Gastroesophageal sphincter (tissue), 4 donors: Measurements from ENCODE around the gene OR2T29. TPM values are rescaled to one million over a fixed set of nuclear protein-coding genes. Genes with fewer than 3 reads are reported as not detected.
"Not testable (repeated sequence)": the region's sequence is repeated elsewhere in the genome, so short reads cannot be mapped to it uniquely, and the experiment has no call there.

Source experiments
- ATAC-seq: fragments of 150-250 bp; one replicate; pipeline ENCODE4 v1.9.1; 2016; ENCODE audit warnings: mild to moderate bottlenecking, moderate library complexity
- H3K27ac ChIP-seq, 4 donors: fragments of 200-600 bp; sonication (generic) in 3 of 4; 1 replicate in 3 of 4; 2 replicates in 1 of 4; pipeline ENCODE4 v1.5.1; 2016 to 2019
- H3K27me3 ChIP-seq: fragments of 200-600 bp; sonication (generic); one replicate; pipeline ENCODE4 v1.5.1; 2019
- H3K36me3 ChIP-seq, 2 donors: fragments of 200-600 bp; sonication (generic); one replicate each; pipeline ENCODE4 v1.5.1; 2019; ENCODE audit warnings: control low read depth in 1 of 2
- H3K4me1 ChIP-seq, 3 donors: fragments of 200-600 bp; sonication (generic); 1 replicate in 2 of 3; 2 replicates in 1 of 3; pipeline ENCODE4 v1.5.1; 2016 to 2019; ENCODE audit warnings: control low read depth in 2 of 3
- H3K4me3 ChIP-seq, 2 donors: fragments of 200-600 bp; sonication (generic); one replicate each; pipeline ENCODE4 v1.5.1; 2019; ENCODE audit warnings: mild to moderate bottlenecking in 1 of 2, moderate library complexity in 1 of 2
- H3K9me3 ChIP-seq, 3 donors: fragments of 200-600 bp; sonication (generic); one replicate each; pipeline ENCODE4 v1.5.1; 2017 to 2019; ENCODE audit warnings: control low read depth in 2 of 3
- EP300 ChIP-seq: sonication (generic); formaldehyde crosslinking; IDR thresholded peaks from one replicate; pipeline ENCODE4 v1.6.1; 2017; ENCODE audit warnings: antibody characterized with exemption, mild to moderate bottlenecking
- POLR2A ChIP-seq, 2 donors: fragments of 450-650 bp; IDR thresholded peaks; one replicate each; pipeline ENCODE4 v1.6.1; 2017; ENCODE audit warnings: antibody characterized with exemption in 2 of 2, mild to moderate bottlenecking in 2 of 2, moderate library complexity in 1 of 2
- POLR2AphosphoS5 ChIP-seq: sonication (generic); formaldehyde crosslinking; IDR thresholded peaks from one replicate; pipeline ENCODE4 v1.6.1; 2017; ENCODE audit warnings: antibody characterized with exemption
- WGBS, 2 donors: methylation state at CpG; one replicate each; pipeline ENCODE4 v1.1.5; 2018; ENCODE audit warnings: low coverage in 1 of 2; 5-methylcytosine and 5-hydroxymethylcytosine counted together
- small RNA-seq, 4 donors: library from RNA; depleted of rRNA; stranded (forward); fragments of <200 nt; gene quantifications; one replicate each; pipeline ENCODE3, GENCODE V24; 2016
- total RNA-seq, 4 donors: library from RNA; depleted of rRNA; stranded (reverse); fragments of >200 nt; gene quantifications; one replicate each; pipeline ENCODE4 v1.1.0, GENCODE V29; 2016
- TF ChIP-seq, protein P1 (sequence below), 4 experiments: fragments of 200-600 bp in 2 of 4; fragments of 450-650 bp in 2 of 4; sonication (generic) in 1 of 4; IDR thresholded peaks; one replicate each; pipeline ENCODE4 v1.5.1; 2017 to 2019; ENCODE audit warnings: antibody characterized with exemption in 4 of 4, mild to moderate bottlenecking in 2 of 4, moderate library complexity in 2 of 4

Gene OR2T29
- total RNA-seq, 4 donors from 2014 or later = not detected

DNA sequence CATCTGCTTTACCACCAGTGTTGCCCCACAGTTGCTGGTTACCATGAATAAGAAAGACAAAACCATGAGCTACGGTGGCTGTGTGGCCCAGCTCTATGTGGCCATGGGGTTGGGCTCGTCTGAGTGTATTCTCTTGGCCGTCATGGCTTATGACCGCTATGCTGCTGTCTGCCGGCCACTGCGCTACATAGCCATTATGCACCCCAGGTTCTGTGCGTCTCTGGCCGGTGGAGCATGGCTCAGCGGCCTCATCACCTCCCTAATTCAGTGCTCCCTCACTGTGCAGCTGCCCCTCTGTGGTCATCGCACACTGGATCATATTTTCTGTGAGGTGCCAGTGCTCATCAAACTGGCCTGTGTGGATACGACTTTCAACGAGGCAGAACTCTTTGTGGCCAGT is 40.7 kb downstream of the OR2T29 start:
- Histone ChIP-seq H3K27ac (no peak overlapping the region), H3K36me3 (no peaks in the 10 kb centered on the region), H3K4me1 (no peaks in the 10 kb centered on the region), H3K4me3 (no peak overlapping the region), H3K27me3 (no peaks in the 10 kb centered on the region), H3K9me3 (peaks cover 0 to 8% (median 0%) of the 10 kb centered on the region in 3 donors)
- ATAC-seq = no peak
- TF ChIP-seq POLR2A (IDR thresholded peaks at IDR 0.05) = no peak
- TF ChIP-seq POLR2AphosphoS5 = no peak
- TF ChIP-seq, protein P1, sequence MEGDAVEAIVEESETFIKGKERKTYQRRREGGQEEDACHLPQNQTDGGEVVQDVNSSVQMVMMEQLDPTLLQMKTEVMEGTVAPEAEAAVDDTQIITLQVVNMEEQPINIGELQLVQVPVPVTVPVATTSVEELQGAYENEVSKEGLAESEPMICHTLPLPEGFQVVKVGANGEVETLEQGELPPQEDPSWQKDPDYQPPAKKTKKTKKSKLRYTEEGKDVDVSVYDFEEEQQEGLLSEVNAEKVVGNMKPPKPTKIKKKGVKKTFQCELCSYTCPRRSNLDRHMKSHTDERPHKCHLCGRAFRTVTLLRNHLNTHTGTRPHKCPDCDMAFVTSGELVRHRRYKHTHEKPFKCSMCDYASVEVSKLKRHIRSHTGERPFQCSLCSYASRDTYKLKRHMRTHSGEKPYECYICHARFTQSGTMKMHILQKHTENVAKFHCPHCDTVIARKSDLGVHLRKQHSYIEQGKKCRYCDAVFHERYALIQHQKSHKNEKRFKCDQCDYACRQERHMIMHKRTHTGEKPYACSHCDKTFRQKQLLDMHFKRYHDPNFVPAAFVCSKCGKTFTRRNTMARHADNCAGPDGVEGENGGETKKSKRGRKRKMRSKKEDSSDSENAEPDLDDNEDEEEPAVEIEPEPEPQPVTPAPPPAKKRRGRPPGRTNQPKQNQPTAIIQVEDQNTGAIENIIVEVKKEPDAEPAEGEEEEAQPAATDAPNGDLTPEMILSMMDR (IDR thresholded peaks at IDR 0.05) = no peak
- no peak for TF ChIP-seq EP300
- WGBS, 2 donors = 84 to 88% methylated on average over 5 to 8 of the region's 12 CpGs

GRCh38 chr1:248510217-248510616 is 52.4 kb downstream of the OR2T29 start:
- not testable (repeated sequence) for ATAC-seq, H3K4me1 ChIP-seq, H3K4me3 ChIP-seq, H3K27ac ChIP-seq, H3K36me3 ChIP-seq, H3K9me3 ChIP-seq, H3K27me3 ChIP-seq

DNA sequence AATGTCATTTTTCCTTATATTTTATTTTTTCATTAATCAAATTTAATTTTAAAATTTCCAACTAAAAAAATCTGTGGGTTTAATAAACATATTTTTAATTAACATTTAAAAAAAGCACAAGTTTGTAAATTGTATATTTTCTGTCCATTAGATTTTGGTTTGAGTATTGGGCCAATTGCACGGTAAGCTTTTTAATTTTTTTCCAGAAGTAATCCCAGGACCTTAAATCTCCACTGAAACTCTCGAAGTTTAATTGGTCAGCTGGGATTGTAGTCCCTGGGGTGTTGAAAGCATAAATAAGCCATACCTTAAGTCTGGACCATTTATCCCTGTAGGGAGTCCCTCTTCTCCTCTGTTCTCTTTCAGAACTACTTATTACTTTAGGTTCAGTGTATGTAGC is 54.8 kb downstream of the OR2T29 start, which contains the start of gene OR2G6:
Gene OR2G6 (plus strand): TSS at position 301 of the 400 bp plus-strand sequence. CDS start 13,574 bp downstream, outside the sequence.
- not testable (repeated sequence) for H3K4me3 ChIP-seq, ATAC-seq, H3K27ac ChIP-seq, H3K9me3 ChIP-seq, H3K4me1 ChIP-seq, H3K36me3 ChIP-seq, H3K27me3 ChIP-seq
- WGBS, 2 donors = no CpG with 5 or more reads among the region's 2 CpGs

Small RNA genes within 50 kb of the gene (small RNA-seq; reads per million reads assigned to genes)
- gene RF00019 = 0 reads per million in 4 donors

Other genes starting within 250 kb of the OR2T29 start
- not detected for gene OR2M7, start 238.2 kb downstream of the OR2T29 start, total RNA-seq
- not detected for gene OR14C36, start 214.0 kb downstream of the OR2T29 start, total RNA-seq
- not detected for gene OR2T4, start 201.1 kb downstream of the OR2T29 start, total RNA-seq
- under 1 TPM in 1 of 4 donors, not detected in 3; 0.04 TPM for gene OR2T6, start 187.0 kb downstream of the OR2T29 start, total RNA-seq
- gene OR2T1, start 159.7 kb downstream of the OR2T29 start, total RNA-seq = not detected
- not detected for gene OR2T2, start 117.1 kb downstream of the OR2T29 start, total RNA-seq
- not detected for gene OR2T3, start 89.4 kb downstream of the OR2T29 start, total RNA-seq
- gene OR2T5, start 74.2 kb downstream of the OR2T29 start, total RNA-seq = not detected
- under 1 TPM in 1 of 4 donors, not detected in 3; 0.08 TPM for gene OR2G6, start 54.7 kb downstream of the OR2T29 start, total RNA-seq
- not detected for gene OR2T34, start 12.0 kb upstream of the OR2T29 start, total RNA-seq
- gene OR2T10, start 34.9 kb upstream of the OR2T29 start, total RNA-seq = not detected
- not detected for gene OR2T11, start 72.3 kb upstream of the OR2T29 start, total RNA-seq
- not detected for gene OR2T35, start 82.5 kb upstream of the OR2T29 start, total RNA-seq
- not detected for gene OR2T27, start 92.8 kb upstream of the OR2T29 start, total RNA-seq
- not detected for gene OR14I1, start 140.0 kb upstream of the OR2T29 start, total RNA-seq
- gene LYPD8, start 193.0 kb upstream of the OR2T29 start, total RNA-seq = not detected